Smooth muscle cell (in vitro differentiated cells): ENCODE data around the gene TRAF1. TPM values are rescaled to one million over a fixed set of nuclear protein-coding genes. Genes with fewer than 3 reads are reported as not detected.

Experiments used
- DNase-seq: peaks from one replicate; lab custom pipeline; 2025; ENCODE audit not compliant: unreplicated experiment; lab: John Stamatoyannopoulos, UW
- H2AFZ ChIP-seq: fragments of 200-600 bp; sonication (generic); 2 replicates; pipeline ENCODE4 v1.6.0; 2016; ENCODE audit warnings: antibody characterized with exemption, low read depth, mild to moderate bottlenecking
- H3F3A ChIP-seq: fragments of 200-600 bp; sonication (generic); 2 replicates; pipeline ENCODE4 v1.6.0; 2017; ENCODE audit warnings: antibody characterized with exemption, low read depth
- H3K27ac ChIP-seq: fragments of 200-600 bp; sonication (generic); 2 replicates; pipeline ENCODE4 v1.5.1; 2016; ENCODE audit warnings: low read depth, mild to moderate bottlenecking
- H3K27me3 ChIP-seq: fragments of 200-600 bp; sonication (generic); 2 replicates; pipeline ENCODE4 v1.6.1; 2016; ENCODE audit warnings: low read depth, mild to moderate bottlenecking
- H3K36me3 ChIP-seq: fragments of 200-600 bp; sonication (generic); 2 replicates; pipeline ENCODE4 v1.5.1; 2016; ENCODE audit warnings: low read depth
- H3K4me1 ChIP-seq: fragments of 200-600 bp; sonication (generic); 2 replicates; pipeline ENCODE4 v1.5.1; 2016; ENCODE audit warnings: low read depth
- H3K4me2 ChIP-seq: fragments of 200-600 bp; sonication (generic); 2 replicates; pipeline ENCODE4 v1.6.0; 2016; ENCODE audit warnings: mild to moderate bottlenecking
- H3K4me3 ChIP-seq: fragments of 200-600 bp; sonication (generic); 2 replicates; pipeline ENCODE4 v1.5.1; 2016; ENCODE audit warnings: mild to moderate bottlenecking
- H3K79me2 ChIP-seq: fragments of 200-600 bp; sonication (generic); 2 replicates; pipeline ENCODE4 v1.6.0; 2016; ENCODE audit warnings: low read depth, mild to moderate bottlenecking
- H3K9ac ChIP-seq: fragments of 200-600 bp; sonication (generic); 2 replicates; pipeline ENCODE4 v1.6.0; 2016; ENCODE audit warnings: low read depth
- H3K9me3 ChIP-seq: fragments of 200-600 bp; sonication (generic); replicated peaks from 2 replicates; pipeline ENCODE4 v1.5.1; 2016; ENCODE audit warnings: low read depth
- H4K20me1 ChIP-seq: fragments of 200-600 bp; sonication (generic); 2 replicates; pipeline ENCODE4 v1.6.0; 2016; ENCODE audit warnings: low read depth
- WGBS: methylation state at CpG from one replicate; pipeline ENCODE4 v1.1.7; 2016; ENCODE audit warnings: low lambda C conversion rate; 5-methylcytosine and 5-hydroxymethylcytosine counted together
- polyA plus RNA-seq: library from polyadenylated mRNA; unstranded; fragments of >200 nt; fragmentation: Nextera tagmentation; extraction: Ambion mirVana; gene quantifications from 2 replicates; pipeline ENCODE4 v1.2.1, GENCODE V29; 2016
- total RNA-seq: library from RNA; depleted of rRNA; stranded (reverse); fragments of >200 nt; gene quantifications from 2 replicates; pipeline ENCODE4 v1.2.3, GENCODE V29; 2014
- TF ChIP-seq, protein P1 (sequence below): fragments of 200-600 bp; sonication (generic); IDR thresholded peaks from 2 replicates; pipeline ENCODE4 v1.5.1; 2017; ENCODE audit warnings: borderline replicate concordance, mild to moderate bottlenecking, antibody characterized with exemption; ENCODE audit not compliant: insufficient read depth, poor library complexity, severe bottlenecking

Gene TRAF1
- total and polyA plus RNA-seq, 2 experiments from 2014 or later, result 2.9 to 5.4 TPM

GRCh38 chr9:120936764-120937122 is 10.1 kb upstream of the TRAF1 start:
- peaks cover 6% of the 10 kb centered on the region for H3K4me1 ChIP-seq
- H3K4me2 ChIP-seq, result peak overlapping the region; percentile 50
- 32% methylated on average over 2 of the region's 2 CpGs for WGBS

GRCh38 chr9:120936011-120936763 is 9.6 kb upstream of the TRAF1 start:
- peak overlapping the region; percentile 77 for H3K4me2 ChIP-seq
- H3K27ac ChIP-seq, result peak overlapping the region; percentile 80
- 27% methylated on average over 10 of the region's 10 CpGs for WGBS
- peaks cover 4% of the 10 kb centered on the region for H3K4me1 ChIP-seq
- DNase-seq, result peak; percentile 71
- TF ChIP-seq, protein P1, sequence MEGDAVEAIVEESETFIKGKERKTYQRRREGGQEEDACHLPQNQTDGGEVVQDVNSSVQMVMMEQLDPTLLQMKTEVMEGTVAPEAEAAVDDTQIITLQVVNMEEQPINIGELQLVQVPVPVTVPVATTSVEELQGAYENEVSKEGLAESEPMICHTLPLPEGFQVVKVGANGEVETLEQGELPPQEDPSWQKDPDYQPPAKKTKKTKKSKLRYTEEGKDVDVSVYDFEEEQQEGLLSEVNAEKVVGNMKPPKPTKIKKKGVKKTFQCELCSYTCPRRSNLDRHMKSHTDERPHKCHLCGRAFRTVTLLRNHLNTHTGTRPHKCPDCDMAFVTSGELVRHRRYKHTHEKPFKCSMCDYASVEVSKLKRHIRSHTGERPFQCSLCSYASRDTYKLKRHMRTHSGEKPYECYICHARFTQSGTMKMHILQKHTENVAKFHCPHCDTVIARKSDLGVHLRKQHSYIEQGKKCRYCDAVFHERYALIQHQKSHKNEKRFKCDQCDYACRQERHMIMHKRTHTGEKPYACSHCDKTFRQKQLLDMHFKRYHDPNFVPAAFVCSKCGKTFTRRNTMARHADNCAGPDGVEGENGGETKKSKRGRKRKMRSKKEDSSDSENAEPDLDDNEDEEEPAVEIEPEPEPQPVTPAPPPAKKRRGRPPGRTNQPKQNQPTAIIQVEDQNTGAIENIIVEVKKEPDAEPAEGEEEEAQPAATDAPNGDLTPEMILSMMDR, result peak; percentile 97
- H3F3A ChIP-seq, result peaks cover 24% of the 10 kb centered on the region
- H3K4me3 ChIP-seq, result peak overlapping the region; percentile 8
- H3K36me3 ChIP-seq, result no peaks in the 10 kb centered on the region
- H3K27me3 ChIP-seq, result no peaks in the 10 kb centered on the region
- peak overlapping the region; percentile 25 for H3K9ac ChIP-seq
- no peaks in the 10 kb centered on the region for H3K79me2 ChIP-seq
- no peak overlapping the region for H2AFZ ChIP-seq
- H3K9me3 ChIP-seq, result no peaks in the 10 kb centered on the region
- no peaks in the 10 kb centered on the region for H4K20me1 ChIP-seq

More at GRCh38 chr9:120936764-120937122, 10.1 kb upstream of the TRAF1 start:
- Histone ChIP-seq H3K4me3 (no peak overlapping the region), H3F3A (peaks cover 21% of the 10 kb centered on the region), H3K27me3 (no peaks in the 10 kb centered on the region), H3K79me2 (no peaks in the 10 kb centered on the region), H3K9me3 (no peaks in the 10 kb centered on the region), H3K9ac (no peak overlapping the region), H3K27ac (peak overlapping the region; percentile 77), H3K36me3 (no peaks in the 10 kb centered on the region), H4K20me1 (no peaks in the 10 kb centered on the region), H2AFZ (no peak overlapping the region)
- DNase-seq, result no peak
- TF ChIP-seq, protein P1, result no peak

GRCh38 chr9:120935383-120935857 is 8.8 kb upstream of the TRAF1 start:
- Histone ChIP-seq H3K9me3 (no peaks in the 10 kb centered on the region), H3K79me2 (no peaks in the 10 kb centered on the region), H3K27me3 (no peaks in the 10 kb centered on the region), H3F3A (peaks cover 27% of the 10 kb centered on the region), H3K36me3 (no peaks in the 10 kb centered on the region), H3K4me3 (no peak overlapping the region), H3K4me2 (peak overlapping the region; percentile 77), H3K4me1 (peaks cover 6% of the 10 kb centered on the region), H4K20me1 (no peaks in the 10 kb centered on the region), H3K27ac (peak overlapping the region; percentile 80), H2AFZ (no peak overlapping the region), H3K9ac (peak overlapping the region; percentile 25)
- TF ChIP-seq, protein P1, result no peak
- WGBS, result 23% methylated on average over 4 of the region's 4 CpGs
- DNase-seq, result peak; percentile 88
